IPS-NIHi7 (cell line): ENCODE results near the gene TAOK1.
"Not testable (repeated sequence)": the region's sequence is repeated elsewhere in the genome, so short reads cannot be mapped to it uniquely, and the experiment has no call there.

Experiments used
- DNase-seq: peaks from one replicate; pipeline ENCODE4 v3.0.0; 2012; ENCODE audit warnings: mixed read lengths; ENCODE audit errors: extremely low spot score

TAOK1 gene

DNA sequence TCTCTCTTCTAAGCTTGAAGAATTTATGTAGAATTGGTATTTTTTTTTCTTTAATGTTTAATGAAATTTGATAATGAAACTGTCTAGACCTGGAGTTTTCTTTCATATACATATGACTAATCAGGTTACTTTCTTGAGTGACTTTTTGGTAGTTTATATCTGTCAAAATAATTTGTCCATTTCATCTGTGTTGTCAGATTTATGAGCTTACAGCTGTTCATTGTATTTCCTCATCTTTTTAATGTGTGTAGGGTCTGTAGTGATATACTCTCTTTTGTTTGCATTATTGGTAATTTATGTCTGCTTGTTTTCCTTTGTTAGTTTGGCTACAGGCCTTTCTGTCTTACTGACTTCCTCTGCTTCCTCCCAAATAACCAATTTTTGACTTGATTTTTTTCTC lies 55.7 kb downstream of the TAOK1 start:
- no peak for DNase-seq

DNA sequence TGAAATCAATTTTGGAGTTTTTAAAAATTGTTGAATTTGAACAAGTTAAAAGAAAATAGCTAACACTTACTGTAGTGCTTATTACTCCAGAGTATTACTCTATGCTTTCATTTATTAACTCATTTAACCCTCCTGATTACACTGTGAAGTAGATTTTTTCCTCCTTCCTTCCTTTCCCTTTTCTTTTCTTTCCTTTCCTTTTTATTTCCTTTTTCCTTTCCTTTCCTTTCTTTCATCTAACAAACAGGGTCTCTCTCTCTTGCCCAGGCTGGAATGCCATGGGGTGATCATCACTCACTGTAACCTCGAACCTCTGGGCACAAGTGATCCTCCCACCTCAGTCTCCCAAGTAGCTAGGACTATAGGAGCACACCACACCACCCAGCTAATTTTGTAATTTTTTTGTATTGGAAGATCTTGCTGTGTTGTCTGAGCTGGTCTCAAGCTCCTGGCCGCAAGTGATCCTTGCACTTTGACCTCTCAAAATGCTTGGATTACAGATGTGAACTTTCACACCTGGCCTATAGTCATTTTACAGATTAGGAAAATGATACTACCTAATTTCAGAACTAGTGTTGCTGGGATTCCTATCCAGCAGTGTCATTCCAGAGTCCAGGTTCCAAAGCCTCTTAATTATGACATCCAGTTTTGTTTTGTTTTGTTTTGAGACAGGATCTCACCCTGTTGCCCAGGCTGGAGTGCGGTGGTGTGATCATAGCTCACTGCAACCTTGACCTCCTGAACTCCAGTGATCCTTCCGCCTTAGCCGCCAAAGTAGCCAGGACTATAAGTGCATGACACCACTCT lies 59.9 kb downstream of the TAOK1 start:
- DNase-seq, result no peak

GRCh38 chr17:29451121-29451742 lies 61.1 kb downstream of the TAOK1 start:
- DNase-seq, result no peak

GRCh38 chr17:29458066-29458465 lies 67.9 kb downstream of the TAOK1 start:
- DNase-seq, result no peak

GRCh38 chr17:29461483-29462206 lies 71.5 kb downstream of the TAOK1 start:
- no peak for DNase-seq

GRCh38 chr17:29469276-29469675 lies 79.1 kb downstream of the TAOK1 start:
- DNase-seq, result no peak

DNA sequence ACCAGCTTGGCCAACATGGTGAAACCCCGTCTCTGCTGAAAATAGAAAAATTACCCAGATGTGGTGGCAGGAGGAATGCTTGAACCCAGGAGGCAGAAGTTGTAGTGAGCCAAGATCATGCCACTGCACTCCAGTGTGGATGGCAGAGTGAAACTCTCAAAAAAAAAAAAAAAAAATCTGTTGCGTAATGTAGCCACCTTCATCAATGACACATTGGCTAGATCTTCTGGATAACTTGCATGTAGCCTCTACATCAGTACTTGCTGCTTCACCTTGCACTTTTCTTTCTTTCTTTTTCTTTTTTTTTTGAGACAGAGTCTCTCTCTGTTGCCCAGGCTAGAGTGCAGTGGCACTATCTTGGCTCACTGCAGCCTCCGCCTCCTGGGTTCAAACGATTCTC lies 83.3 kb downstream of the TAOK1 start:
- not testable (repeated sequence) for DNase-seq

- no peak for DNase-seq
These were observed 84.1 kb downstream of the TAOK1 start for GRCh38 chr17:29474297-29474696.

DNA sequence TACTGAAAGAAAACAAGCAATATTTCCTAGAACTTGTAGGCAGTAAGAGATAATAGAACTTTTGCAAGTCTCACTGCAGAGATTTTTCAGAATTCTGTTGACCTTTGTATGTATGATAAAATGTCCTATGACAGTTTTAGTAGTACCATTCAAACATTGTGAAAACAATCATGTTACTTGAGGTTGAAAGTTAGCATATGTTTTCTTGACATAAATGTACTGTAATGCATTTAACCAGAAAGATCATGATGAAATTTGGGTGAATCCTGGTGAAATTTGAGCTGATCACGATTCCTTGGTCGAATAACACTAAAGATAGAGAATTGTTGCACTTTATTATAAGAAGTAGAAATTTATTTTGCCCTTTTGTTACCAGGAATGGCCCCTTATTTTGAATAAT lies 85.7 kb downstream of the TAOK1 start:
- DNase-seq, result no peak

- DNase-seq, result not testable (repeated sequence)
These were observed 90.2 kb downstream of the TAOK1 start for GRCh38 chr17:29480249-29480928.

DNA sequence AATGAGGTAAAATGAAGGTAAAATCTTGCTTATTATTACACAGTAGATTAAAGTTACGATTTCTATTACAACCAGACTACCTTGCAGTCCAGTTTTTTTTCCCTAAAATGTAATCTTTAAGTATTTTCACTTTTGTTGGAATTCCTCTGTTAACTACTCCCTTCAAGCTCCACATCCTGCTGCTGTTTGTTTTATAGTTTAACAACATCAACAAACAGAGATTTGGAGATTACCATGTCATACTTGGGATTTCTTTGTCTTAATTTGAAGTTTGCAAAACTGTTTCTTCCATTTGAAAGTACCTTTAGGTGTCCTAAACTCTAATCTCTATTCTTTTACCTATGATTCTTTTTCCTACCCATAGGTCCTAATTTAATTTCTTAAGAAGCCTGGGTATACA lies 93.3 kb downstream of the TAOK1 start:
- DNase-seq, result no peak

GRCh38 chr17:29495011-29495410 lies 104.8 kb downstream of the TAOK1 start:
- DNase-seq, result no peak

DNA sequence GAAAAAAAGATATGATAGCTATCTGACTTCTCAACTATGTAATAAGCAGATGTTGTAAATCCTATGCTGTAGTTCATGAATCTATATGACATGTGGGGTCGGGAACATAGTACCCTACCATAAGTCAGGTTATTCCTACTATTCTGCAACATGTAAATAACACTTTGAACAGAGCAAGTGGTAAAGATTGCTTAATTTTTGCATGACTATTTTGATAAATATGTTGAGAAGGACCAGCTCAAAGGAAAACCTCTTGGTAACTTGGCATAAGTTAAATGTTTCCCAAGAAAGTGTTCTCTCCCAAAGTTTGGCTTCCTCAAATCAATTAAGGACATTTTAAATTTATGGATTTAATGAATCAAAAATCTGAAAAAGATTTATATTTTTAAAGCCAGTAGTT lies 114.5 kb downstream of the TAOK1 start:
- DNase-seq, result no peak

DNA sequence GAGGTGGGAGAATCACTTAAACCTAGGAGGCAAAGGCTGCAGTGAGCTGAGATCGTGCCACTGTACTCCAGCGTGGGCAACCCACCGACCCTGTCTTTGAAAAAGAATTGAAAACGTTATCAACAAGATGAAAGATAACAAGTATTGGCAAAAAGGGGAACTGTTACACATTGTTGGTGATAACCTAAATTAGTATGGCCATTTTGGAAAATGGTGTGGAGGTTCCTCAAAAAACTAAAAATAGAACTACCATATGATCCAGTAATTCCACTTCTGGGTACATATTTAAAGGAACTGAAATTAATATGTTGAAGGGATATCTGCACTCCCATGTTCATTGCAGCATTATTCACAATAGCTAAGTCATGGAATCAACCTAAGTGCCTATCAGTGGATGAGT lies 115.7 kb downstream of the TAOK1 start:
- DNase-seq, result no peak

GRCh38 chr17:29510953-29511352 lies 120.8 kb downstream of the TAOK1 start:
- no peak for DNase-seq

DNA sequence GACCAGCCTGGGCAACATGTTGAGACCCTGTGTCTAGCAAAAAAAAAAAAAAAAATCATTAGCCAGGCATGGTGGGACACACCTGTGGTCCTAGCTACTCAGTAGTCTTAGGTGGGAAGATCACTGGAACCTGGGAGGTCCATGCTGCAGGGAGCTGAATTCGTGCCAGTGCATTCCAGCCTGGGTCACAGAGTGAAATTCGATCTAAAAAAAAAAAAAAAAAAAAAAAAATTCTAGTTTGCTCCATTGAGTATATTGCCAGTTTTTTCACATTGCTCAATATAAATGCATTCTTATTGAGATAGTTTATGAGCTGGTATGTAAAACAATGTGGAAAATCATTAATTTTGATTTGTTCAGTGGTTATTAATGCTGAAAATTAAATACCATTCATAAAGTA lies 124.6 kb downstream of the TAOK1 start:
- DNase-seq, result no peak

DNA sequence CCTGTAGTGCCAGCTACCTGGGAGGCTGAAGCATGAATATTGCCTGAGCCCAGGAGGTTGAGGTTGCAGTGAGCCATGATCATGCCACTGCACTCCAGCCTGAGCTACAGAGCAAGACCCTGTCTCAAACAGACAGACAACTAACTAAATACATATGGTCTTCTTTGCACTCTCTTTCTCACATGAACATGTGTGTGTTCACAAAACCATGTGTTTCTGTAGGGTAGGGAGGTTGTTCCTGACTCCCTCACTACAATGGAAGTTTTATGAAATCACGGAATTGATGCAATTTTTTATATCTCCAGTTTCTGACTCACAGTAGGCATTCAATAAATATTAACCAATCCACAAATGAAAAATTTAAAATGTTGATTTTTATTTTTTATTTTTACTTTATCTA lies 128.2 kb downstream of the TAOK1 start:
- DNase-seq, result no peak

DNA sequence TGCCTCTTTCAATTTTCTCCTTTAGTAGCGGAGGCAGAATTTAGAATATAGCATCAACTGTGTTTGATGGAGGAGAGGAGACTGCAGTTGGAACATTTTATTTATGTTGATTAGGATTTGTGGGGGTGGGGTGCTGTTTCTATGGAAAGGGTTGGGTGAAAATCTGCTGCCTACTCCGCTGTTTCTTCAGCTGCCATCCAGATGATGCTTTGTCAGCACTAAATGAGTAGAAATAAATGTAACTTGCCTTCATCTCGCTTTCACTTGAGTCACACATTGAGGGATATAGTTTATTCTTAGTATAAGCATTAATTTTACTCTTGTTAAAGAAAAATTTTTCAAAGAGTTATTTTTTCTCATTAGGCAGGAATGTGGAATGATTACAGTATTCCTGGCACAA lies 134.5 kb downstream of the TAOK1 start:
- DNase-seq, result no peak

GRCh38 chr17:29526322-29526721 lies 136.2 kb downstream of the TAOK1 start:
- DNase-seq, result no peak

DNA sequence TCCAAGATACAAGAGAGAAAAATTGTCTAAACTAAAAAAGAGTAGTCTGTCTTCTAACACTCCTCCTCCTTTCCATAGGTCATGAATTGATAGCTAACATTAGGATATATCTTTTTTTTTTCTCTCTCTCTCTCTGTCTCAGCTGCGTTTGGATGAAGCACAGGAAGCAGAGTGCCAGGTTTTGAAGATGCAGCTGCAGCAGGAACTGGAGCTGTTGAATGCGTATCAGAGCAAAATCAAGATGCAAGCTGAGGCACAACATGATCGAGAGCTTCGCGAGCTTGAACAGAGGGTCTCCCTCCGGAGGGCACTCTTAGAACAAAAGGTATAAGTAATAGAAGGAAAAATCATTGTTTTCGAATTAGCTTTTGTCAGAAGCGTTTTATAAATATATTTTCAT lies 143.8 kb downstream of the TAOK1 start:
- DNase-seq, result no peak

DNA sequence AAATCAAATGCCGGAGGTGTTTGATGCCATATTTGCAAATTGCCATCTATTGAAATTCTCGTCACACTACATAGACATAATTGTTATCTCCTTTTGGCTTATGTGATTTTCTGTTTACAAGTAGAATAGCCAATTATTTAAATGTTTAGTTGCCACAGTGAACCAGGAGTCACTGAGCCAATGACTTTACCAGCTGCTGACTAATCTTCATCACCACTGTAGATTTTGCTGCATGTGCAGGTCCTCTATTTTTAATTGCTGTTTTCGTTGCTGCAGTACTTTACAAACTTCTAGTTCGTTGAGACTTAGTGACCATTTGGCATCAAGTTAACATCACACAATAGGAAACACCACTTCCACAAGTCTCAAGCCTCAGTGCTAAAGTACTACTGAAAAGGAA lies 153.9 kb downstream of the TAOK1 start:
- no peak for DNase-seq

DNA sequence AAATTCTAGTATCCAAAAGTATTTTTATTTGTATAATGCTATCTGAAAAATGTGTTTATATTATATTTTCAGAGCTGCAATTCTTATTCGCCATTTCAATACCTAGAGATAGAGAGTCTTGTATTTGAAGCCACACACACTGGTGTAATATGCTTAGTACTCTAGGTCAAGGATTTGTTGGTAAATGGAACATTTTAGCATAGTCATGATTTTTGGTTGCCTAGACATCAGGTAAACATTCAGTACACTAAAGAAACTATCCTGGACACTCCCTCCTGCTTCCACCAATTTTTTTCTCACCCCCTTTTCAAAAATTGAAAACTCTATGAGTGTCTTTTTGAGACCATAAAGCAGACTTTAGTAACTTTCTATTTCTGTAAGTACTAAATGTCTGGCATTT lies 155.9 kb downstream of the TAOK1 start:
- DNase-seq, result no peak
